Neuronal stem cell (in vitro differentiated cells): Measurements from ENCODE around the gene CLIC3.

Experiments
- DNase-seq: peaks from one replicate; pipeline ENCODE4 v3.0.0-alpha.2; 2013; ENCODE audit warnings: low spot score
- H2AFZ ChIP-seq: one replicate; pipeline ENCODE4 v1.6.1; 2013; ENCODE audit warnings: mild to moderate bottlenecking, low read length, inconsistent platforms
- H2AK5ac ChIP-seq: 2 replicates; pipeline ENCODE4 v1.6.1; 2013; ENCODE audit warnings: low read depth, mild to moderate bottlenecking, inconsistent platforms, low read length, moderate library complexity, mixed read lengths
- H2BK120ac ChIP-seq: 2 replicates; pipeline ENCODE4 v1.6.1; 2013; ENCODE audit warnings: low read depth, mild to moderate bottlenecking, inconsistent platforms, low read length, moderate library complexity, mixed read lengths
- H2BK12ac ChIP-seq: one replicate; pipeline ENCODE4 v1.6.1; 2013; ENCODE audit warnings: low read length, inconsistent platforms
- H2BK15ac ChIP-seq: 2 replicates; pipeline ENCODE4 v1.6.1; 2013; ENCODE audit warnings: mild to moderate bottlenecking, low read length, inconsistent platforms, mixed read lengths
- H2BK5ac ChIP-seq: one replicate; pipeline ENCODE4 v1.6.1; 2013; ENCODE audit warnings: inconsistent platforms, mild to moderate bottlenecking, low read length, moderate library complexity
- H3K14ac ChIP-seq: one replicate; pipeline ENCODE4 v1.6.1; 2013; ENCODE audit warnings: low read length, inconsistent platforms
- H3K18ac ChIP-seq: 2 replicates; pipeline ENCODE4 v1.6.1; 2013; ENCODE audit warnings: low read length, inconsistent platforms
- H3K23ac ChIP-seq: 2 replicates; pipeline ENCODE4 v1.6.1; 2013; ENCODE audit warnings: low read depth, mild to moderate bottlenecking, mixed read lengths, low read length, inconsistent platforms; ENCODE audit not compliant: poor library complexity
- H3K27ac ChIP-seq: replicated peaks from 3 replicates; pipeline ENCODE4 v1.5.1; 2013; ENCODE audit warnings: low read length, inconsistent platforms
- H3K27me3 ChIP-seq, 3 experiments: 2 replicates each; pipeline ENCODE4 v1.6.1; 2013; ENCODE audit warnings: low read length in 3 of 3, mild to moderate bottlenecking in 2 of 3, inconsistent platforms in 1 of 3, low read depth in 1 of 3, mixed read lengths in 1 of 3, moderate library complexity in 1 of 3; ENCODE audit not compliant: control insufficient read depth in 3 of 3, insufficient read depth in 3 of 3
- H3K36me3 ChIP-seq, 2 donors: replicated peaks in 1 of 2; 2 replicates each; pipeline ENCODE4 v1.6.1; 2013; ENCODE audit warnings: low read length in 2 of 2; ENCODE audit not compliant: control insufficient read depth in 2 of 2, insufficient read depth in 2 of 2
- H3K4ac ChIP-seq: 2 replicates; pipeline ENCODE4 v1.6.1; 2013; ENCODE audit warnings: inconsistent platforms, mild to moderate bottlenecking, low read length, moderate library complexity
- H3K4me1 ChIP-seq, 2 donors: 1 replicate in 1 of 2; 2 replicates in 1 of 2; pipeline ENCODE4 v1.6.1; 2013; ENCODE audit warnings: low read length in 2 of 2, low read depth in 1 of 2; ENCODE audit not compliant: control insufficient read depth in 2 of 2, insufficient read depth in 1 of 2
- H3K4me2 ChIP-seq: one replicate; pipeline ENCODE4 v1.6.1; 2013; ENCODE audit warnings: mild to moderate bottlenecking, low read length, inconsistent platforms; ENCODE audit not compliant: insufficient read depth, poor library complexity, severe bottlenecking
- H3K4me3 ChIP-seq, 2 donors: 2 replicates each; pipeline ENCODE4 v1.5.1; 2013; ENCODE audit warnings: low read length in 2 of 2, mild to moderate bottlenecking in 2 of 2, inconsistent platforms in 1 of 2, moderate library complexity in 1 of 2
- H3K79me1 ChIP-seq: one replicate; pipeline ENCODE4 v1.6.1; 2013; ENCODE audit warnings: low read depth, mild to moderate bottlenecking, inconsistent platforms, low read length, moderate library complexity
- H3K9ac ChIP-seq: one replicate; pipeline ENCODE4 v1.6.1; 2013; ENCODE audit warnings: mild to moderate bottlenecking, low read depth, low read length, inconsistent platforms; ENCODE audit not compliant: poor library complexity
- H3K9me3 ChIP-seq, 2 donors: replicated peaks in 1 of 2; 2 replicates each; pipeline versions ENCODE3 to v1.6.1; 2013; ENCODE audit warnings: low read length in 2 of 2, mild to moderate bottlenecking in 2 of 2, inconsistent platforms in 1 of 2, low read depth in 1 of 2, mixed read lengths in 1 of 2, moderate library complexity in 1 of 2; ENCODE audit not compliant: control insufficient read depth in 2 of 2, insufficient read depth in 1 of 2
- H4K8ac ChIP-seq: one replicate; pipeline ENCODE4 v1.6.1; 2013; ENCODE audit warnings: low read depth, mild to moderate bottlenecking, inconsistent platforms, low read length, moderate library complexity
- H4K91ac ChIP-seq: one replicate; pipeline ENCODE4 v1.6.1; 2013; ENCODE audit warnings: low read length, low read depth, mild to moderate bottlenecking, inconsistent platforms; ENCODE audit not compliant: poor library complexity
- WGBS, 2 donors: extraction: QIAGEN DNeasy Blood & Tissue Kit; methylation state at CpG; one replicate each; pipeline ENCODE4 v1.1.7; 2013; ENCODE audit warnings: missing lambda C conversion rate in 2 of 2, mixed read lengths in 1 of 2; ENCODE audit not compliant: insufficient read length in 2 of 2, insufficient replicate concordance in 1 of 2; ENCODE audit errors: extremely low coverage in 2 of 2; 5-methylcytosine and 5-hydroxymethylcytosine counted together

The CLIC3 gene

DNA sequence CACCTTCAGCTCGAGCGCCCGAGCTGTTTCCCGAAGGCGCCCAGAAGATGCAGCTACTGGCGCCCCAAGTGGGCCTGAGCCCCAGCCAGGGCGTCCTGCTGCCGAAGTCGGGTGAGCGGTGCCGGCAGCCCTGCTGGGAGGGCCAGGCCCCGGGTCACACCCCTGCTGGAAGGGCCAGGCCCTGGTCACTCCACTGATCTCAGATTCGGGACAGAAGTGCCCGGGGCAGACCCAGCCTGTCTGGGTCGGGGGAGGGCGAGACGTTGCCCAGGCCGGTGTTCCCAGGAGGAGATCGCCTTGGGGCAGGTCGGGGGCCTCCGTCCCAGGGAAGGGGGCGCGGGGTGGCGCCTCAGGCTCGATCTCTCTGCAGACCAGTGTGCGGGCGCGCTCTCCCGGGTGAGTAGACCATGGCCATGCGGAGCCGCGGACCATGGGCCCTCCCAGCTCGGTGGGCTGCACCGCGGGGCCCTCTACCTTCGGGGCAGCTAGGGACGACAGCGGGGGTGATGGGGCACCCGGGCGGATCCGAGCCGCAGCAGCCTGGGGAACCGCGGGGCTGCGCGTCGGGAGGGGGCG is 11.3 kb downstream of the CLIC3 start:
- Histone ChIP-seq H2BK120ac (no peak overlapping the region), H4K91ac (no peak overlapping the region), H2BK12ac (peak overlapping the region; percentile 84), H2AFZ (no peak overlapping the region), H3K14ac (peak overlapping the region; percentile 67), H2BK5ac (peak overlapping the region; percentile 87), H3K79me1 (no peaks in the 10 kb centered on the region), H3K27ac (no peak overlapping the region), H3K36me3 (no peaks in the 10 kb centered on the region), H3K4ac (peak overlapping the region; percentile 23), H3K18ac (peak overlapping the region; percentile 97), H3K27me3 (peaks cover 4 to 37% (median 36%) of the 10 kb centered on the region in 3 experiments), H3K4me1 (peaks cover 0 to 2% of the 10 kb centered on the region in 2 donors), H2BK15ac (peak overlapping the region; percentile 94), H3K9me3 (peaks cover 0 to under 1% of the 10 kb centered on the region in 2 donors), H3K4me2 (peak overlapping the region; percentile 88), H2AK5ac (peak overlapping the region; percentile 47), H3K4me3 (peak overlapping the region in 1 of 2 donors; percentile 62), H3K9ac (peak overlapping the region; percentile 81), H3K23ac (peak overlapping the region; percentile 2), H4K8ac (peak overlapping the region; percentile 43)
- no peak for DNase-seq
- no CpG with 5 or more reads among the region's 48 CpGs for whole genome bisulfite sequencing, 2 donors

DNA sequence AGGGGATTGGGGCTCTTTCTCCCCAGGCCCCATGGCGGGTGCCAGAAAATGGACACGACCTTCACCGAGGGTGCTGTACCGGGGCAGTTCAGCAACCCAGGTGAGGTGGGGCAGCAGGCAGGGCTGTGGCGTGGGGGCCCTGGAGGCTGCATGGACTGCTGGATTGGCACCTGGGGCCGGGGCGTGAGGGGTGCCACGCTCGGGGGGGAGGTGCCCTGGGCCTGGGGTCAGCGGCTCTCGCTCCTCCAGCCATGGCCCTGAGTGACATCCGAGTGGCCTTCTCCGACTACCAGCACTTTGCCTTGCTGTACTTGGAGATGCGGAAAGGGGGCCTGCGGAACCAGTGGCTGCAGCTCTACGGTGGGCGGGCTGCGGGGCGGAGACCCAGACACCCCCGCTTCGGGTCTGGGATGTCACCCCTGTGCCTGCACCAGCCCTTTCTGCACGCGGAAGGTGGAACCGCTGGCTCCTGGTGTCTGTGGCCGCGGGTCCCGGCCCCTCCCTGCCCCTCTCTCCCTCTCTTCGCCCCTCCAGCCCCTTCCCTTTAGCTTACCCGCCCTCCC is 11.8 kb downstream of the CLIC3 start:
- Histone ChIP-seq H2AK5ac (peak overlapping the region; percentile 47), H3K4me2 (peak overlapping the region; percentile 88), H3K14ac (peak overlapping the region; percentile 67), H2BK12ac (peak overlapping the region; percentile 41), H3K23ac (no peak overlapping the region), H3K36me3 (no peaks in the 10 kb centered on the region), H2BK15ac (peak overlapping the region; percentile 94), H3K9me3 (no peaks in the 10 kb centered on the region), H3K27me3 (peaks cover 4 to 43% (median 36%) of the 10 kb centered on the region in 3 experiments), H3K27ac (no peak overlapping the region), H3K18ac (peak overlapping the region; percentile 97), H3K4me3 (peak overlapping the region in 1 of 2 donors; percentile 18), H2BK5ac (peak overlapping the region; percentile 63), H3K4ac (peak overlapping the region; percentile 76), H4K8ac (no peak overlapping the region), H2AFZ (no peak overlapping the region), H3K79me1 (no peaks in the 10 kb centered on the region), H3K4me1 (no peaks in the 10 kb centered on the region), H3K9ac (no peak overlapping the region), H2BK120ac (no peak overlapping the region), H4K91ac (no peak overlapping the region)
- no CpG with 5 or more reads among the region's 29 CpGs for WGBS, 2 donors
- DNase-seq, result no peak

GRCh38 chr9:136983656-136984314 is 12.6 kb downstream of the CLIC3 start:
- H3K4me3 ChIP-seq, result peak overlapping the region in 1 of 2 donors; percentile 18
- H3K9ac ChIP-seq, result no peak overlapping the region
- no peak for DNase-seq
- peak overlapping the region; percentile 46 for H2BK12ac ChIP-seq
- H3K14ac ChIP-seq, result no peak overlapping the region
- H2AFZ ChIP-seq, result no peak overlapping the region
- no peak overlapping the region for H3K4ac ChIP-seq
- H3K27me3 ChIP-seq, result peaks cover 4 to 51% (median 36%) of the 10 kb centered on the region in 3 experiments
- H3K23ac ChIP-seq, result no peak overlapping the region
- H2BK120ac ChIP-seq, result no peak overlapping the region
- WGBS, 2 donors, result no CpG with 5 or more reads among the region's 11 CpGs
- no peak overlapping the region for H4K8ac ChIP-seq
- H3K4me1 ChIP-seq, result peaks cover 0 to 2% of the 10 kb centered on the region in 2 donors
- H2BK15ac ChIP-seq, result no peak overlapping the region
- H2BK5ac ChIP-seq, result no peak overlapping the region
- no peak overlapping the region for H3K18ac ChIP-seq
- H3K9me3 ChIP-seq, result no peaks in the 10 kb centered on the region
- no peak overlapping the region for H3K4me2 ChIP-seq
- no peaks in the 10 kb centered on the region for H3K79me1 ChIP-seq
- H4K91ac ChIP-seq, result no peak overlapping the region
- no peaks in the 10 kb centered on the region for H3K36me3 ChIP-seq
- H3K27ac ChIP-seq, result no peak overlapping the region
- peak overlapping the region; percentile 90 for H2AK5ac ChIP-seq

DNA sequence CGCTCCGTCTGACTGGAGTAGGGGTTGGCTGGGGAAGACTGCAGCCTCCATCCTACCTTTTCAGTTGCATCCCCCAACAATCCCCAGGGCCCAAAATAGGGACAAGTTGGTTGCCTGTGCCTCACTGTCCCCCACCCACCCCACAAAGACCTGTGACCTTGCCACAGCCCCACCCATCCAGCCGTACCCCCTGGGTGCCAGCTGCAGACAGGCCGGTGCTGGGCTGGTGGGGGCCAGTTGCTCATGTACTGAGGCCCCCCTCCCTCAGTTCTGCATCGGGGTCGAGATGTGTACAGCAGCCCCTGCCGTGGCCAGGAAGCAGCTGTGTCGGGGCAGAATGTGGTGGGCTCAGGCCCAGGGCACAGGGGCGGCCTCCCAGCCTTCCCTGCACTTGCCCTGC is 13.2 kb downstream of the CLIC3 start:
- H3K27me3 ChIP-seq, result peaks cover 4 to 52% (median 36%) of the 10 kb centered on the region in 3 experiments
- no peak overlapping the region for H4K91ac ChIP-seq
- no CpG with 5 or more reads among the region's 9 CpGs for WGBS, 2 donors
- H2BK120ac ChIP-seq, result no peak overlapping the region
- no peak overlapping the region for H3K4me3 ChIP-seq
- no peak overlapping the region for H3K14ac ChIP-seq
- no peak overlapping the region for H4K8ac ChIP-seq
- no peak overlapping the region for H2BK5ac ChIP-seq
- peak overlapping the region; percentile 65 for H3K23ac ChIP-seq
- H2BK15ac ChIP-seq, result peak overlapping the region; percentile 20
- peak overlapping the region; percentile 90 for H2AK5ac ChIP-seq
- H3K4me1 ChIP-seq, result peaks cover 0 to 2% of the 10 kb centered on the region in 2 donors
- H3K4me2 ChIP-seq, result no peak overlapping the region
- no peaks in the 10 kb centered on the region for H3K36me3 ChIP-seq
- no peak overlapping the region for H3K27ac ChIP-seq
- H3K9ac ChIP-seq, result peak overlapping the region; percentile 60
- peak overlapping the region; percentile 46 for H2BK12ac ChIP-seq
- H3K4ac ChIP-seq, result no peak overlapping the region
- DNase-seq, result no peak
- H3K79me1 ChIP-seq, result no peaks in the 10 kb centered on the region
- H3K9me3 ChIP-seq, result no peaks in the 10 kb centered on the region
- H3K18ac ChIP-seq, result no peak overlapping the region
- no peak overlapping the region for H2AFZ ChIP-seq
